ENCODE data around the gene TMEM143.
"Not testable (repeated sequence)": the region's sequence is repeated elsewhere in the genome, so short reads cannot be mapped to it uniquely, and the experiment has no call there.

The TMEM143 gene

GRCh38 chr19:48391100-48392005 lies 27.6 kb upstream of the TMEM143 start, which contains the start of gene KDELR1:
TSS of gene KDELR1 (minus strand) at chr19:48391551. CDS start at chr19:48391358, 193 bp downstream.
- peak; percentile 88 for DNase-seq

GRCh38 chr19:48390188-48391099 lies 26.7 kb upstream of the TMEM143 start:
- peak; percentile 86 for DNase-seq

GRCh38 chr19:48386981-48387380 lies 23.2 kb upstream of the TMEM143 start:
- no peak for DNase-seq

- no peak for DNase-seq
These were observed 21.8 kb upstream of the TMEM143 start for GRCh38 chr19:48385461-48386087.

GRCh38 chr19:48382286-48382685 lies 18.5 kb upstream of the TMEM143 start:
- no peak for DNase-seq

- DNase-seq = no peak
These were observed 17.6 kb upstream of the TMEM143 start for GRCh38 chr19:48381178-48381950.

- no peak for DNase-seq
These were observed 15.3 kb upstream of the TMEM143 start for GRCh38 chr19:48379058-48379457.

- no peak for DNase-seq
These were observed 14.4 kb upstream of the TMEM143 start for GRCh38 chr19:48378194-48378570.

- DNase-seq = no peak
These were observed 9.8 kb upstream of the TMEM143 start for GRCh38 chr19:48373567-48373966.

GRCh38 chr19:48372904-48373303 lies 9.2 kb upstream of the TMEM143 start:
- no peak for DNase-seq

- not testable (repeated sequence) for DNase-seq
These were observed 8.0 kb upstream of the TMEM143 start for GRCh38 chr19:48371771-48372170.

- DNase-seq = no peak
These were observed 7.6 kb upstream of the TMEM143 start for GRCh38 chr19:48371367-48371766.

- DNase-seq = no peak
These were observed 7.2 kb upstream of the TMEM143 start for GRCh38 chr19:48370955-48371354.

- no peak for DNase-seq
These were observed 5.2 kb upstream of the TMEM143 start for GRCh38 chr19:48368936-48369335.

GRCh38 chr19:48367855-48368254 lies 4.1 kb upstream of the TMEM143 start:
- DNase-seq = no peak

- no peak for DNase-seq
These were observed 1.9 kb upstream of the TMEM143 start for GRCh38 chr19:48365602-48366001.

GRCh38 chr19:48364598-48365348 lies 1.0 kb upstream of the TMEM143 start:
- DNase-seq = no peak

GRCh38 chr19:48363500-48363809 lies 285 bp downstream of the TMEM143 start:
- peak; percentile 93 for DNase-seq

- DNase-seq = no peak
These were observed 832 bp downstream of the TMEM143 start for GRCh38 chr19:48362716-48363499.

GRCh38 chr19:48361912-48362311 lies 1.8 kb downstream of the TMEM143 start:
- DNase-seq = no peak
